Muscle layer of duodenum (tissue), 2 donors: ENCODE data around the gene GRB10.

Source experiments
- H3K27ac ChIP-seq: one replicate; pipeline ENCODE4 v1.7.0; 2013; ENCODE audit warnings: mild to moderate bottlenecking, low read length
- H3K27me3 ChIP-seq: one replicate; pipeline ENCODE4 v1.7.0; 2013; ENCODE audit warnings: low read depth, mild to moderate bottlenecking, control low read depth, low read length
- H3K36me3 ChIP-seq, 2 donors: one replicate each; pipeline ENCODE4 v1.7.0; 2013; ENCODE audit warnings: low read length in 2 of 2, control low read depth in 1 of 2, mild to moderate bottlenecking in 1 of 2; ENCODE audit not compliant: insufficient read depth in 2 of 2, control insufficient read depth in 1 of 2
- H3K4me1 ChIP-seq, 2 donors: one replicate each; pipeline ENCODE4 v1.7.0; 2013; ENCODE audit warnings: low read length in 2 of 2, mild to moderate bottlenecking in 2 of 2, control low read depth in 1 of 2, moderate library complexity in 1 of 2; ENCODE audit not compliant: insufficient read depth in 2 of 2, control insufficient read depth in 1 of 2
- H3K4me3 ChIP-seq, 2 donors: one replicate each; pipeline ENCODE4 v1.7.0; 2013; ENCODE audit warnings: low read length in 2 of 2, low read depth in 1 of 2, mild to moderate bottlenecking in 1 of 2
- H3K9me3 ChIP-seq, 2 donors: one replicate each; pipeline ENCODE4 v1.7.0; 2013; ENCODE audit warnings: low read length in 2 of 2, control low read depth in 1 of 2, mild to moderate bottlenecking in 1 of 2; ENCODE audit not compliant: control insufficient read depth in 1 of 2
- donor health status: healthy.

GRB10 gene

DNA sequence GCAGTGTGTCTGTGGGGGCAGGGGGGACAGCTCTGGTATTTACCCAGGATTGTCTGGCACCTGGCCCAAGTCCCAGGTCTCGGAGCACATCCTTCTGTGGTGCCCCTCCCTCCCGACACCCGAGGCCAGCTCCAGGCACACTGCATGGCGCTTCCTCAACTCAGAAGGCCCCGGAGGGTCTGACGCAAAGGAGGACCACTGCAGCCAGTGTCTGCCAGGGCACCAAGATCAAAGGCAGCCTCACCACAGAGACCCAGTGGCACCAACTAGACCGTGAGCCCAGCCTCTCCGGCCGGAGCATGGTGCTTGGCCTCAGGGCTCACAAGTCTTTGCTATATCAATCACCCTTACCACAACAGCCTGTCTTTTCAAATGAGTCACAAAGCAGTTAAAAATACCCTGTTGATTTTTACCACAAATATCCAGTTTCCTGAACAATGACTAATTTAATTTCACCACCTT lies 118.2 kb downstream of the GRB10 start:
- Histone ChIP-seq H3K4me3 (no peak overlapping the region), H3K36me3 (peaks cover 0 to 19% of the 10 kb centered on the region in 2 donors), H3K4me1 (peaks cover 5 to 69% of the 10 kb centered on the region in 2 donors), H3K9me3 (no peaks in the 10 kb centered on the region), H3K27ac (no peak overlapping the region), H3K27me3 (no peaks in the 10 kb centered on the region)

DNA sequence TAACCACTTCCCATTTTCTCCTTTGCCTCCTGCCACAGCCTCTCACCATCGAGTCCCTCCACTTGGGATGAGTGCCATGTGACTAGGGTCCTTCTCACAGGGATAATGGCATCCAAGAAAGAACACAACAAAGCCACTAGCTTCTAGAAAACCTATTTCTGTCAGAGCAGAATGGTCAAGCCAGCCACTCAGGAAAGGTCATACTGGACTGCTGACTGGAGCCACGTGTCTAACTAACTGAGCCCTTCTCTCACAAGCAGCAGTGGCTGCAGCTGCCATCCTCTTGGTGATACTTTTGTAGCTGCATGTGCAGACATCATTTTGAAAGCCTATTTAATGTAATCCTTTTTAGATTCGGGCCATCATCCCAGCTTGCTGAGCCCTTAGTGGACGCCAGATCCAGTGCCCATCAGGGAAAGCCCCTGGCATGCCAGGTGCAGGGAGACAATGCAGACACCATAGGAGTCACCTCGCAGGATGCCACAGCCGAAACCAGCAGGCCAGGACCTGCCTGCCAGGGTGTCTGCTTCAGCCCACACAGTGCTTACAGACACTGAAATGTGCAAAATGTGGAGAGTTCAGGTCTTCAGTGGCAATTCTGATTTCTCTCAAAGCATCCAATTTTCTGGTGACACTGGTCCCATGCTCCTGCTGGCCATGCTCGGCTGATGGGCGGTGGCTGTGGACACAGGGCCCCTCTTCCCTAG lies 119.1 kb downstream of the GRB10 start:
- no peak overlapping the region for H3K4me3 ChIP-seq
- H3K36me3 ChIP-seq = peaks cover 0 to 18% of the 10 kb centered on the region in 2 donors
- H3K9me3 ChIP-seq = no peaks in the 10 kb centered on the region
- no peak overlapping the region for H3K27ac ChIP-seq
- no peaks in the 10 kb centered on the region for H3K27me3 ChIP-seq
- H3K4me1 ChIP-seq = peaks cover 5 to 68% of the 10 kb centered on the region in 2 donors

DNA sequence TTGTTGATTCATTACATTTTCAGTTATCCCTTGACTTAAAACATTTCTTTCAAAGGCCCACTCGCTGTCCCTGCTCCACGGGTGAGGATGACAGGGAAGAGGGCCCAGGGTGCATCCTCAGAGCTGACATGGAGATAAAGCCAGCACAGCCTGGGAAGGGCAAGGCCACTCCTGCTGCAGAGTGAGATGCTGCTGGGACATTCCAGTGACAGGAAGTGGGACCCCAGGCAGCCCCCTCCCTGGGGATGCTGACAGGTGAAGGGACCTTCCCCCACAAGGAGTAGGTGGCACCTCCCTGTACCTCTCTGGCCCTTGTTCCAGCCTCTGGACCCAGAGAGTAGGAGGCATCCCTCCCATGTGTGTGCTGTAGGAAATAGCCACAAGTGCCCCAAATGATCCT lies 119.7 kb downstream of the GRB10 start:
- no peak overlapping the region for H3K27ac ChIP-seq
- no peak overlapping the region for H3K4me3 ChIP-seq
- no peaks in the 10 kb centered on the region for H3K9me3 ChIP-seq
- H3K36me3 ChIP-seq = peaks cover 0 to 18% of the 10 kb centered on the region in 2 donors
- no peaks in the 10 kb centered on the region for H3K27me3 ChIP-seq
- H3K4me1 ChIP-seq = peaks cover 5 to 65% of the 10 kb centered on the region in 2 donors

DNA sequence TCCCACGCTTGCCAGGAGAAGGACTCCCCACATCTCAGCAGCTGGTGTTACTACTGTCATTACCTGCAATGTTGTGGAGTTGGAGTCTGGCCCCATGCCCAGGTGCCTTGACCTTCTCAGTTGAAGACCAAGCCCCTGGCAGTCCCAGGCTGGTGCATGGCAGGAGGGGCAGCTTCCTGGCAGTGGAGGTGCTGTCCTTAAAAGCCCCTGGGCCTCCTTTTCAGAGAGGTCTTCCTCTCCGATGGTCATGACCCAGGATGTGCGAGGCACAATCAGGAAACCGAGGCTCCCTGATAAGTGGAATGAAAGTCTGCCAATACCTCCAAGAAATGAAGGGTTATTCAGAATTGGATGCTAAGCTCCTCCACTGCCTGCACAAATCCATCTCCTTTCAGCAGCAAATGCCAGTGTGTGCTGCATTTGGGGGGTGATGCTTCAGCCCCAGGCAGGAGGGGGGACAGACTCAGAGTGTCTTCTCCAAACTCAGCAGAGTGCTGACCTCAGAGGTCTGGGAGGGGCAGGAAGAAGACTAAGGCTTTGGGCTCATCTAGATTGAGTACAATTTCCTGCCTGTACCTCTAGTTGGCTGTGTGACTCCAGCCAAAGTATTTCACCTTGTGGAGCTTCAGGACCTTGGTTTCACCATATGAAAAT lies 120.5 kb downstream of the GRB10 start:
- Histone ChIP-seq H3K4me3 (no peak overlapping the region), H3K9me3 (no peaks in the 10 kb centered on the region), H3K36me3 (peaks cover 0 to 18% of the 10 kb centered on the region in 2 donors), H3K27ac (no peak overlapping the region), H3K4me1 (peaks cover 1 to 62% of the 10 kb centered on the region in 2 donors), H3K27me3 (no peaks in the 10 kb centered on the region)

DNA sequence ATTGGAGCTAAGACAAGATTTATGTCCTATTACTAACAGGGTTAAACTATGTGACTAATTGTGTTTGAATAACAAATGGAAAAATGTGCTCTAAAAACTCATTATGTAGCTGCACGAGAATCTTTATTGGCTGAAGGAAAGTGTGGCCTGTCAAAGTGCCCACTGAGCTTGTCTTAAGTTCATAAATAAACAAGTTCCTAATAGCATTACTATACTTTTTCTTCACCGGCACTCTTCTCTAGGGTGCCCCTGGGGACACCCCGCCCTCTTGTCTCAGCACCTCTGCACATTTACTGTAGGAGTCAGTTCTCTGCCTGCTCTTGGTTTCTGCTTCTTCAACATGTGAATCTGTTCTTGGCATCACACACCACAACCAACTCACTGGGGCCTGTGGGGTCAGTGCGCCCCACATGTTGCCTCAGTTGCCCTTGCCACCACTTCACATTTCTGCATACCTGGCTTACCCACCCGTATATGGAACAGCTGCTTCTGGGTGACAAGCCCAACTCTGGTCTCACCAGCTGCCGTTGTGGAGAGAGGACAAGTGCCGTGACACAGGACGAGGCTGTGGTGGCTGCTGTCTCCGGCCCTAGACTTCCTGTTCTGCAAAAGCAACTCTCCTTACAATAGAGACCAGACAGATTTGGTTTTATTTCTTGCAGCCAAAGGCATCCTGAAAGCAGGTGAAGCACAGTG lies 121.2 kb downstream of the GRB10 start:
- Histone ChIP-seq H3K9me3 (no peaks in the 10 kb centered on the region), H3K36me3 (peaks cover 0 to 18% of the 10 kb centered on the region in 2 donors), H3K27me3 (no peaks in the 10 kb centered on the region), H3K4me1 (peaks cover 0 to 59% of the 10 kb centered on the region in 2 donors), H3K27ac (no peak overlapping the region), H3K4me3 (no peak overlapping the region)

DNA sequence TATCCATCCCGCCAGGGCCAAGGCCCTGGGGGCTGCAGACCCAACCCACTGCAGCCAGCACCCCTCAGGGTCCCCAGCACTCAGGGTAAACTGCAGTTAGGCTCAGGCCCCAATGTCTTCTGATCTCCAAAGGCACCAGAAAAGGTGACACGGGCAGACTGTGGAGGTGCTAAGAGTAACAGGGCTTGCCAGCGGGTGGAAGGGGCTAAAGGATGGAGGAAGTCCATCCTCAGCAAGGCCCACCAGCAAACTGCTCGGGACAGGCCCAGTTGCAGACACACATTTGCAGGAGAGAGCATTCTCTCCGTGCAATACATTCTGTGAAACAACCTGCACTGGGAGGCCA lies 121.9 kb downstream of the GRB10 start:
- Histone ChIP-seq H3K27me3 (no peaks in the 10 kb centered on the region), H3K36me3 (peaks cover 0 to 18% of the 10 kb centered on the region in 2 donors), H3K4me3 (no peak overlapping the region), H3K4me1 (peaks cover 0 to 53% of the 10 kb centered on the region in 2 donors), H3K9me3 (no peaks in the 10 kb centered on the region), H3K27ac (no peak overlapping the region)

DNA sequence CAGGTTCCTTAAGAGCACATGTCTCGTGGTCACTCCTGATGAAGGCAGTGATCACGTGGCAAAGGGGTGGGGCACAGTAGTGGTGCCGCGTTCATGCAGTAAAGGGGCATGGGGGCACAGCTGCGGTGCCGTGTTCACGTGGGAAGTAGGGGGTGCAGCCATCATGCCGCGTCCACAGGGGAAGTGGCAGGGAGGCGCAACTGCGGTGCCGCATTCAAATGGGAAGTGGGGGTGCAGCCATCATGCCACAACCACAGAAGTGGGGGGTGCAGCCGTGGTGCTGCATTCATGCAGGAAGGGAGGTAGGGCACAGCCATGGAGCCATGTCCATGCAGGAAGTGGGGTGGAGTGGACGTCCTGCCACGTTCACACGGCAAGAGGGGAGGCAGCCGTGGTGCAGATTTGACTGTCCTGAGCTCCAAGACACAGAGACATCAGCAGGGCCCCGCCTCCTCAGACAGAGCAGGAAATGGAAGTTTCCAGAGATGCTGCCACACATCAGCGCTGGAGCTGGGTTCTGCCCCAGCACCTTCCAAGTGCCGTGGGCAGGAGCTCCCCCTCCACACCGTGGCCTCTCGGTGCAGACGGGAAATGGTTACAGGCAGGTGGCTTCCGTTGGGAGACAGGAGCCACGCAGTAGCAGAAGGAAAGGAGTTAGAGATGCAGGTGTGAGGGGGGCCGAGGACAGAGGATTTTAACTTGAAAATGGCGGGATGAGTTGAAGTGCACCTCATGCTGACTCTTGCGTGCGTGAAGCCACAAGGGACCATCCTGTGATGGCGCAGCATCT lies 122.5 kb downstream of the GRB10 start:
- H3K4me1 ChIP-seq = peaks cover 0 to 48% of the 10 kb centered on the region in 2 donors
- peaks cover 0 to 18% of the 10 kb centered on the region in 2 donors for H3K36me3 ChIP-seq
- H3K4me3 ChIP-seq = no peak overlapping the region
- no peaks in the 10 kb centered on the region for H3K27me3 ChIP-seq
- H3K9me3 ChIP-seq = no peaks in the 10 kb centered on the region
- H3K27ac ChIP-seq = no peak overlapping the region

DNA sequence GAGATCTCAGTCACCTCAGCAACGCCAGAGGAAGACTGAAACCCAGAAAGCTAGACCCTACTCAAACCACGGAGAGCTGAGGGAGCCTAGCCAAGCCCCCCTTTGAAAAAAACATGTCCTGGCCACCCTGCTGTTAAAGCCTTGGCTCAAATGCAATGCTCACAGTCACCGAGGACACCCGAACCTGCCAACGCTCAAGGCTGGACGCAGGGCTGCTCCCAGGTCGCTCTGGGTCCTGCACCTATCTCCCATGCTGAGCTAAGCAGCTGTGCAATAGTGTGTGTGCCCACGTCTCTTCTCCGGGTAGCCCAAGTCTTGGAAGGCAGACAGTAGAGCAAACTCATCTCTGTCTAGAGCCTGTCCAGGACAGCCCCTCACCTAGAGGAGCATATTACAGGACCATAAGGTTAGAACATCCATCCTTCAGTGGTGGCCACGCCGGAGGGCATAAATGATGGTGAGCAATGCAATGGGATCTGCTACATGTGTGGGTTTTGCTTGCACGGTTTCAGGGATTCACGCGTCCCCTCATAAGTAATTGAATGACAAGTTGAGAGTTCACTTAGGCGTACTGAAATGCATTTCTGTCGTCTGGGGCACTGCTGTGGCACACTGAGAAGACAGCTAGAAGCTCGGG lies 123.2 kb downstream of the GRB10 start:
- Histone ChIP-seq H3K36me3 (peaks cover 0 to 18% of the 10 kb centered on the region in 2 donors), H3K4me1 (peaks cover 0 to 47% of the 10 kb centered on the region in 2 donors), H3K27ac (no peak overlapping the region), H3K4me3 (no peak overlapping the region), H3K9me3 (no peaks in the 10 kb centered on the region), H3K27me3 (no peaks in the 10 kb centered on the region)

DNA sequence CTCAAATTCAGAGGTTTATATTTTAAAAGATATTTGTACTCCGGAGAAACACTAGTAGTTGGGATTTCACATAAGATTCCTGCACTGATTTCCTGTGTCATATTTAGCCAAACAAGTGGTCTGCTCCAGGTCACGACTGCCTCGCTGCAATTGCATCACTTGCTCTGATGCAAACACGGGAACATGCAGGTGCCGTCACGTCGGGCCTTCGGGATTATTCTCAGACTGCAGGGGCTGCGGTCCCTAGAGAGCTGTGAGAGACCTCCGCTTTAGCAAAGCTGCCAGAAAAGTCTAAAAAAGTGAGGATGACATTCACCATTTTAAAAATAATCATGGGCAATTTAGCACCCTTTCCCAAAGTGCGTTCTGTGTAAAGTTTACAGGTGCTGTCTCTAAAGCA lies 124.0 kb downstream of the GRB10 start:
- no peak overlapping the region for H3K4me3 ChIP-seq
- H3K36me3 ChIP-seq = peaks cover 0 to 18% of the 10 kb centered on the region in 2 donors
- no peaks in the 10 kb centered on the region for H3K27me3 ChIP-seq
- no peaks in the 10 kb centered on the region for H3K9me3 ChIP-seq
- H3K4me1 ChIP-seq = peaks cover 0 to 39% of the 10 kb centered on the region in 2 donors
- H3K27ac ChIP-seq = no peak overlapping the region

DNA sequence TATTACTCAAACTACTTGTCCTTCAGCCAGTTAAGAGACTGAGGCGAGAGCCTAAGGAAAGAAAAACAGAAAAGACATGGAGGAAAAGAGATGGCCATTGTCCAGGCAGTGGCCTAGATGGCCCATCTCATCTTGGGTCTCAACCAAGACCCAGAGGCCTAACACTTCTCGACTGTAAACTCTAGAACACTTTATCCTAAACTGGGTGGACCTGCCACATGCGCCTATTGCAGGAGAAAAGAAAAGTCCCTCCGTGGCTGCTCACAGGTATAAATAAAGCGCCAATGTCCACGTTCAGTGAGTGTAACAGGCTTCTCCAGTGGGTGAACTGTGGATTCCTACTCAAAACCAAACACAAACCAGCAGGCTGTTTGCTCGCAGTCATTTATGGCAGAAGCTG lies 124.8 kb downstream of the GRB10 start:
- no peak overlapping the region for H3K4me3 ChIP-seq
- peak overlapping the region; percentile 68 for H3K27ac ChIP-seq
- no peaks in the 10 kb centered on the region for H3K9me3 ChIP-seq
- H3K27me3 ChIP-seq = no peaks in the 10 kb centered on the region
- H3K36me3 ChIP-seq = peaks cover 0 to 18% of the 10 kb centered on the region in 2 donors
- peaks cover 0 to 36% of the 10 kb centered on the region in 2 donors for H3K4me1 ChIP-seq
